ENCODE measurements around the gene CDK19.

The CDK19 gene

GRCh38 chr6:110654096-110654820 lies 161.0 kb downstream of the CDK19 start:
- DNase-seq, result no peak

GRCh38 chr6:110653381-110653780 lies 161.9 kb downstream of the CDK19 start:
- DNase-seq, result no peak

- DNase-seq, result no peak
Measured at GRCh38 chr6:110652520-110652919, 162.7 kb downstream of the CDK19 start.

- no peak for DNase-seq
Measured at GRCh38 chr6:110650755-110651154, 164.5 kb downstream of the CDK19 start.

- no peak for DNase-seq
Measured at GRCh38 chr6:110649704-110650103, 165.6 kb downstream of the CDK19 start.

- no peak for DNase-seq
Measured at GRCh38 chr6:110646951-110647910, 168.0 kb downstream of the CDK19 start.

- DNase-seq, result no peak
Measured at GRCh38 chr6:110646419-110646698, 168.9 kb downstream of the CDK19 start.

- DNase-seq, result no peak
Measured at GRCh38 chr6:110645685-110646418, 169.4 kb downstream of the CDK19 start.

- no peak for DNase-seq
Measured at GRCh38 chr6:110643175-110643574, 172.1 kb downstream of the CDK19 start.

GRCh38 chr6:110642711-110643110 lies 172.6 kb downstream of the CDK19 start:
- no peak for DNase-seq

- DNase-seq, result no peak
Measured at GRCh38 chr6:110636781-110637180, 178.5 kb downstream of the CDK19 start.

GRCh38 chr6:110635096-110635495 lies 180.2 kb downstream of the CDK19 start:
- no peak for DNase-seq

- peak in 1 of 2 experiments; percentile 23 for DNase-seq
Measured at GRCh38 chr6:110633731-110634213, 181.5 kb downstream of the CDK19 start.

- DNase-seq, result peak in 1 of 2 experiments; percentile 50
Measured at GRCh38 chr6:110629153-110629552, 186.1 kb downstream of the CDK19 start.

GRCh38 chr6:110628330-110628729 lies 186.9 kb downstream of the CDK19 start:
- no peak for DNase-seq

- DNase-seq, result no peak
Measured at GRCh38 chr6:110626442-110626841, 188.8 kb downstream of the CDK19 start.

GRCh38 chr6:110625883-110626282 lies 189.4 kb downstream of the CDK19 start:
- DNase-seq, result no peak

GRCh38 chr6:110622912-110623578 lies 192.2 kb downstream of the CDK19 start:
- no peak for DNase-seq

- no peak for DNase-seq
Measured at GRCh38 chr6:110621061-110621460, 194.2 kb downstream of the CDK19 start.

GRCh38 chr6:110620065-110620464 lies 195.2 kb downstream of the CDK19 start:
- no peak for DNase-seq

GRCh38 chr6:110619275-110619908 lies 195.9 kb downstream of the CDK19 start:
- DNase-seq, result no peak

- DNase-seq, result peak; percentile 12 to 36
Measured at GRCh38 chr6:110618591-110619267, 196.5 kb downstream of the CDK19 start.
